GM12865 (cell line): ENCODE results near the gene ITGBL1.

ENCODE experiments used
- DNase-seq: peaks from one replicate; pipeline ENCODE4 v3.0.0; 2010; ENCODE audit warnings: low read depth
- H3K4me3 ChIP-seq: 2 replicates; pipeline ENCODE4 v1.5.1; 2011; ENCODE audit warnings: mild to moderate bottlenecking, low read depth, low read length, control low read depth
- TF ChIP-seq, protein P1 (sequence below): IDR thresholded peaks from 2 replicates; pipeline ENCODE4 v1.5.1; 2011; ENCODE audit warnings: low read length, control low read depth, low read depth, inconsistent platforms; ENCODE audit not compliant: insufficient read depth; ENCODE audit errors: missing control alignments

ITGBL1 gene

GRCh38 chr13:101703838-101704237 is 251.4 kb downstream of the ITGBL1 start:
- no peak for DNase-seq
- H3K4me3 ChIP-seq = no peak overlapping the region
- TF ChIP-seq, protein P1, sequence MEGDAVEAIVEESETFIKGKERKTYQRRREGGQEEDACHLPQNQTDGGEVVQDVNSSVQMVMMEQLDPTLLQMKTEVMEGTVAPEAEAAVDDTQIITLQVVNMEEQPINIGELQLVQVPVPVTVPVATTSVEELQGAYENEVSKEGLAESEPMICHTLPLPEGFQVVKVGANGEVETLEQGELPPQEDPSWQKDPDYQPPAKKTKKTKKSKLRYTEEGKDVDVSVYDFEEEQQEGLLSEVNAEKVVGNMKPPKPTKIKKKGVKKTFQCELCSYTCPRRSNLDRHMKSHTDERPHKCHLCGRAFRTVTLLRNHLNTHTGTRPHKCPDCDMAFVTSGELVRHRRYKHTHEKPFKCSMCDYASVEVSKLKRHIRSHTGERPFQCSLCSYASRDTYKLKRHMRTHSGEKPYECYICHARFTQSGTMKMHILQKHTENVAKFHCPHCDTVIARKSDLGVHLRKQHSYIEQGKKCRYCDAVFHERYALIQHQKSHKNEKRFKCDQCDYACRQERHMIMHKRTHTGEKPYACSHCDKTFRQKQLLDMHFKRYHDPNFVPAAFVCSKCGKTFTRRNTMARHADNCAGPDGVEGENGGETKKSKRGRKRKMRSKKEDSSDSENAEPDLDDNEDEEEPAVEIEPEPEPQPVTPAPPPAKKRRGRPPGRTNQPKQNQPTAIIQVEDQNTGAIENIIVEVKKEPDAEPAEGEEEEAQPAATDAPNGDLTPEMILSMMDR = no peak

DNA sequence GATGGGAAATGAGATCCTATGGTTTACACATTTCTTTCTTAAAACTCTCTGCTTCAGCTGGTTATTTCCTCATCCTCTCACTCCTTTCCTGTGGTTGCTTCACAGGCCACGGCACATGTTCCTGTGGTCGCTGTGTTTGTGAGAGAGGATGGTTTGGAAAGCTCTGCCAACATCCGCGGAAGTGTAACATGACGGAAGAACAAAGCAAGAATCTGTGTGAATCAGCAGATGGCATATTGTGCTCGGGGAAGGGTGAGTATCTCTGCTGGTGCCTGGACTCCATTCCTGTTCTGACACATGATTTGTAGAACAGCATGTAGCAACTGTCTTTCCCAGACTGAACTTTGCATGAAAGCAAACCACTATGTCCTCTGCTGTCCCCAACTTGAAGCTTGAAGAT is 254.2 kb downstream of the ITGBL1 start:
- TF ChIP-seq, protein P1 = no peak
- DNase-seq = no peak
- no peak overlapping the region for H3K4me3 ChIP-seq

GRCh38 chr13:101707659-101708058 is 255.2 kb downstream of the ITGBL1 start:
- no peak for DNase-seq
- TF ChIP-seq, protein P1 = no peak
- no peak overlapping the region for H3K4me3 ChIP-seq

- no peak for DNase-seq
- no peak overlapping the region for H3K4me3 ChIP-seq
- TF ChIP-seq, protein P1 = no peak
These were observed 255.6 kb downstream of the ITGBL1 start for GRCh38 chr13:101708115-101708514.

- DNase-seq = no peak
- no peak overlapping the region for H3K4me3 ChIP-seq
- TF ChIP-seq, protein P1 = no peak
These were observed 257.5 kb downstream of the ITGBL1 start for GRCh38 chr13:101709952-101710351.

DNA sequence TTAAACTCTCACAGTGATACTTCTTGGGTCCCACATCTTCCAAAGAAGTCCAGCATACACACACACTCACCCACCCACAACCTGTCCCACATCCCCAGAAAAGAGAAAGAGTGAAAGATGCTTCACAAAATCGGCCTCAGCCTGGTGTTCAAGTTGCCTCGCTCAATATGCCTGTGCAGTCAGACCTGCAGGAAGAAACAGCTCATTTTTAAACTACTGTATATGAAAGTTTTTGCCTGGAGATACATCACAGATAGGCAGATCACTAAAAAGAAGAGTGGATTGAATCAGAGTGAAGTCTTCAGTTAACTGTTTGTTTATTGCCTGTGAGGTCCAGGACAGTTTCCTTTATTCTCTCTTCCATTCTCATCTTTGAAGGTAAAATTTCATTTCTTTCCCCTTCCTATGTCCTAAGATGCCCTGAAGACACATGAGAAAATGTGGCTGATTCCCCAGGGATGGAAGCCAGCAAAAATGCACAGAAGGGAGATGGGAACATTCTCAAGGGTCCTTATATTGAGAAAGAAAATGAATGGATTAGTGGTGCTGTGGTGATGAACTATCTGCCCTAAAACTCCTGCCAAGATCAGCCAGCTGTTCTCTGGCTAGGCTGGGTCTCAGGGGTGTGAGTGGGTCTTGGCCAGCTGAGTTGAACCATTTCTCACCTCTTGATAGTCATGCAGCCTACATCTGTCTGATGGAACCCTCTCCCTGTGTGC is 259.0 kb downstream of the ITGBL1 start:
- TF ChIP-seq, protein P1 = no peak
- DNase-seq = no peak
- no peak overlapping the region for H3K4me3 ChIP-seq

DNA sequence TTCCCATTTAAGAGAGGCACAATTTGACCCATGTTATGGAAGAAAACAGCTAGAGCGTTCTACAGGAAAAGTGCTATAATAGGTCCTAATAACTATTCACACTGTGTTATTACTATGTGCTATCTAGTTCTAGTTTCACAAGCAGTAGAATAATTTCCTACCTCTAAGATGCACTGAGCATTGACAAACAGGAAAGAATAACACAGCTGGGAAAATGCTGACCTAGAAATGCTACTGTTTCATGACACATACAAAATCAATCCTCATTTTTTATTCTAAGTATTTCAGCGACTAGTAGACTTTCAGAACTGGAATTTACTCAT is 259.5 kb downstream of the ITGBL1 start:
- H3K4me3 ChIP-seq = no peak overlapping the region

More for the DNA sequence above, 259.5 kb downstream of the ITGBL1 start:
- DNase-seq = no peak
- TF ChIP-seq, protein P1 = no peak
